GM12801 (cell line): Measurements from ENCODE around the gene NTSR1.

Experiments
- CTCF ChIP-seq: IDR thresholded peaks from one replicate; pipeline ENCODE4 v1.5.1; 2011; ENCODE audit warnings: control low read depth; ENCODE audit not compliant: insufficient read length; ENCODE audit errors: extremely low read depth

NTSR1 gene

DNA sequence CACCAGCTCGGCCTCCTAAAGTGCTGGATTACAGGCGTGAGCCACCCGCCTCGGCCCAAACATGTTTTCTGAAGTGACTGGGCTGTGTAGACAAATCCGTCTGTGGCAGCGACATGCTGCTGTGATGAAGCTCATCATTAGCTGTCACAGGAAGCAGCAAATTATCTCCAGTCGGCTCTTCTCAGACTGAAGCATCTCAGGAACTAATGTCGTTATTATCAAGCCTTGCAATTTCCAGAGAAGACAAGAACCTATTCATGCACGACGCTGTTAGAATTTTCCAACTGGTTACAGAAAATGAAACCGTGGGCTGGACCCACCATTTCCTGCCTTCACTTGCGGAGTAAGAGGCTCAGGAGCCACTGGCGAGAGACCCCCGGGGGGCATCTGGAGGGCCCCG lies 17.1 kb upstream of the NTSR1 start:
- TF ChIP-seq CTCF = no peak

- no peak for TF ChIP-seq CTCF
These were observed 16.5 kb upstream of the NTSR1 start for GRCh38 chr20:62692176-62692575.

DNA sequence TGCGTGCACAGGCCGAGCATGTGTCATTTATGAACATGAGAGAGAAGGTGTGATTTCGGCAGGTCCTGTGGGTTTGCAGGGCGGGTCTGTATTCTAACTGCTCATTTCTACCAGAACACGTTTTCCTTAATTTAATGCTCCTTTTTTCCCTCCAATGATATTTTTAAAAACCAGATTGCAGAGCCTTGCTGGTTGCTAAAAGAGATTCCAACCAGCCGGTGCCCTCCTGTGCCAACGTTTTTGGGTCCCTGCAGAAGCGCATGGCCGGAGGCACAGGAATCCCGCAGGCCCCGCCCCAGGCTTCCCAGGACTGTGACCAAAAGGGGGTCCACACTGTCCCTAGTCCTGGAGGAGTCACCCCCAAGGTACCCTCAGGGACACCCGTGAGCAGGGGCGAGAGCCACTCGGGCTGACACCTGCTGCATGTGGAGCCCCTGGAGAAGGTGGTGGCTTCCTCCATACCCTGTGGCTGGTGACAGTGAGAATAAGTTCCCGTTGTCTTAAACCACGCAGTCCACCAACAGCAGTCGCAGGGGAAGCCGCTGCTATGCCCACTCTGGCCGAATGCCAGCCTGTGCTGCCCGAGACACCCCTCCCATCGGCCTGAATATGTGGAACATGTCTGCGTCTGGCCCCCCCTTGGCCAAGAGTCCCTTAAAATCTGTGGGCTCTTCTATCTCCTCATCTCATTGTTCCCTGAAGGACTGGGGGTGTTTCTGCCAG lies 15.7 kb upstream of the NTSR1 start:
- TF ChIP-seq CTCF = no peak

DNA sequence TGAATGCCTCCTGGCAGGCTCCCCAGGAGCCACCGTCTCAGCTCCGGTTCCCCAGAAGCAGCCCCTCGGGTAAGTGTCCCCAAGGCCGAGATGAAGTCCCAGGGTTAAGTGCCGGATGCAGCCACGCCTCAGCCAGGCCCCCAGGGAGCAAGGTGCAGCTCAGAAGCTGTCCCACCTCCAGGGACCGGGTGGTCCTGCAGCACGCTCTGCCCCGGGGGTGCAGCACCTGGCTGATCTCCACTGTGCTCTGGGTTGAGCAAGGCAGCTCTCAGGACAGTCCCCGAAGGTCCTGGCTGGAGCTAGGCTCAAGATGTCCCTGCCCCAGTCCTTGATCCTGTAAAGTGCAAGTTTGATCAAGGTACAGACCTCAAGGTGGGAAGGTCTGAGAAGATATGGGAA lies 15.1 kb upstream of the NTSR1 start:
- no peak for TF ChIP-seq CTCF

- TF ChIP-seq CTCF = no peak
These were observed 14.5 kb upstream of the NTSR1 start for GRCh38 chr20:62694106-62694505.

- TF ChIP-seq CTCF = no peak
These were observed 13.8 kb upstream of the NTSR1 start for GRCh38 chr20:62694868-62695267.

- TF ChIP-seq CTCF = no peak
These were observed 12.9 kb upstream of the NTSR1 start for GRCh38 chr20:62695448-62696414.
